NCI-H526 (cell line): ENCODE measurements around the gene STK11.
"Not testable (repeated sequence)": the region's sequence is repeated elsewhere in the genome, so short reads cannot be mapped to it uniquely, and the experiment has no call there.

ENCODE experiments used
- DNase-seq, 2 experiments: peaks; one replicate each; lab custom pipeline; 2025; lab: John Stamatoyannopoulos, UW

The STK11 gene

GRCh38 chr19:1237027-1237659, 31.6 kb downstream of the STK11 start:
- peak in 1 of 2 experiments; percentile 29 for DNase-seq

DNA sequence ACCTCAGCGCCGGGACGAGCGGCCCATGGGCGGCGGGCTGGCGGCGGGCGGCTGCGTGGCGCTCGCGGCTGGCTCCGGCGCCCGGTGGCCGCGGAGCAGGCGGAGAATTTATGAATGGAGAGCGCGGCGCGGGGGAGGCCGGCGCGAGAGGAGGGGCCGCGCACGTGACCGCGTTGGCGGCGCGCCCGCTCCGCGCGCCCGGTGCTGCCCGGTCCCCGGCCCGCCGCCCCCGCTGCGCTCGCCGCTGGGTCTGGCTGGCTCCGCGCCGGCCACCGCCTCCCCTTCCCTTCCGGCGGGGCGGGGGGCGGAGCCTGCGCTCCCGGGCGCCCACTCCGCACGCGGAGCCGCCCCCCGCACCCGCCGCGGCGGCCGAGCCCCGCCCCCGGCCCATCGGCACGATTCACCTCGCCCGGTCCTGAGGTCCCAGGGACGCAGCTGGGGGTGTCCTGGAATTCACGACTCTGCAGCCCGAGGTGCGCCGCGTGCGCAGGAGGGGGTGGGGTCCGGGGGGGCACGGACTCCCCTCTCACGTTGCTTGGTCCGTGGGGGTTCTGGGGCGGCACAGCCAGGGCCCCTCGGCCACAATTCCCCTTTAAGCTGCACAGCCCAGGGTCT, 32.3 kb downstream of the STK11 start, which contains the start of gene CBARP:
Gene CBARP (minus strand): TSS at position 252 of the 615 bp plus-strand sequence. CDS start 1,905 bp downstream, outside the sequence.
- DNase-seq: peak in 1 of 2 experiments; percentile 56

GRCh38 chr19:1238369-1239303, 33.1 kb downstream of the STK11 start:
- no peak for DNase-seq

GRCh38 chr19:1239420-1239795, 33.8 kb downstream of the STK11 start:
- DNase-seq: no peak

DNA sequence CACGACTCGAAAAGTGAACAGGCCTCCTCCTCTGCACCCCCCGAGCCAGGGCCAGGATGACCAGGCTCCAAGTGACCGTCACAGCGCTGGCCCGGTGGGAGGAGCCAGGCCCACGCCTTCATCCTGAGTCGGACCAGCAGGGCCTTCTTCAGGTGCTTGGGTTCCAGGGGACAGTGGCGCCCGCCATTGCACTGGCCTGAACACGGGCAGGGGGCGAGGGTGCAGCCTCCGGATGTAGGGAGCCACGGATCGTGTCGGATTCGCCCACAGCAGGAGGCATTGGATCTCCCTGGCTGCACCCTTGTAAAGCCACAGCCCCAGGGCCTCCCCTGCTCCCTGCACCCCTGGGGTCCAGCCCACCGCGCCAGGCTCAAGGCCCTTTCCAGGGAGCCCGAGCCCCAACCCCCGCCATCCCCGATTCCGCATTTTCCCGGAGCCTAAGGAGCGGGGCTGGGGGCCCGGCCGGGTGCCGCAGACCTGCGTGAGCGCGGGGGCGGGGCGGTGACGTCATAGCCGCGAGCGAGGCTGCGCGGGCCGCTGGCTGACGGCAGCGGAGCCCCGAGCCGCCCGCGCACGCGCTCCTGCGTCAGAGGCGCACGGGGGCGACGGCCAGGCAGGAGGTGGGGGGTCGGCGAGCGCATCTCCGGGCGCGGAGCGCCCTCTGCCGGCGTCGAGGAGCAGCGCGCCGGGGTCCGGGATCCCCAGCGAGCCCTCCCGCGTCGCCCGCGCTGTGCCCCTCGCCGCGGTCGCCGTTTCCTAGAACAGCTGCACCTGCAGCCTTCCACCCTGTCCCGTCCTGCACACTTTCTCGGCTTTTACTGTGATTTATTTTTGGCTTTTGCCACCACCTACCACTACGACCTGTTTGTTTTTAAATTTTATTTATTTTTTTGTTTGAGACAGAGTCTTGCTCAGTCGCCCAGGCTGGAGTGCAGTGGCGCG, 34.5 kb downstream of the STK11 start:
- DNase-seq: peak in 1 of 2 experiments; percentile 90

DNA sequence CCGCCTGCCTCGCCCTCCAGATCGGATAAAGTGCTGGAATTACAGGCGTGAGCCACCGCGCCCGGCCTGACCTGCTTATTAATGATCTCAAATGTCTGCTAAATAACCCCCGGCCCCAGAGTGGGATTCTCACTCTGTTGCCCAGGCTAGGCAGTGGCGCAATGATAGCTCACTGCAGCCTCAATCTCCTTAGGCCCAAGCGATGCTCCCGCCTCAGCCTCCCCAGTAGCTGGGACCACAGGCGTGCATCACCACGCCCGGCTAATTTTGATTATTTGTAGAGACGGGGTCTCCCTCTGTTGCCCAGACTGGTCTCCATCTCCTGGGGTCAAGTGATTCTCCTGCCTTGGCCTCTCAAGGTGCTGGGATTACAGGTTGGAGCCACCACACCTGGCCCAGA, 35.3 kb downstream of the STK11 start:
- DNase-seq: no peak

GRCh38 chr19:1241417-1242095, 36.0 kb downstream of the STK11 start, which contains the start of gene ATP5F1D:
ATP5F1D (plus strand) TSS chr19:1241751; CDS start chr19:1241851, 100 bp downstream.
- DNase-seq: peak; percentile 63 to 93

DNA sequence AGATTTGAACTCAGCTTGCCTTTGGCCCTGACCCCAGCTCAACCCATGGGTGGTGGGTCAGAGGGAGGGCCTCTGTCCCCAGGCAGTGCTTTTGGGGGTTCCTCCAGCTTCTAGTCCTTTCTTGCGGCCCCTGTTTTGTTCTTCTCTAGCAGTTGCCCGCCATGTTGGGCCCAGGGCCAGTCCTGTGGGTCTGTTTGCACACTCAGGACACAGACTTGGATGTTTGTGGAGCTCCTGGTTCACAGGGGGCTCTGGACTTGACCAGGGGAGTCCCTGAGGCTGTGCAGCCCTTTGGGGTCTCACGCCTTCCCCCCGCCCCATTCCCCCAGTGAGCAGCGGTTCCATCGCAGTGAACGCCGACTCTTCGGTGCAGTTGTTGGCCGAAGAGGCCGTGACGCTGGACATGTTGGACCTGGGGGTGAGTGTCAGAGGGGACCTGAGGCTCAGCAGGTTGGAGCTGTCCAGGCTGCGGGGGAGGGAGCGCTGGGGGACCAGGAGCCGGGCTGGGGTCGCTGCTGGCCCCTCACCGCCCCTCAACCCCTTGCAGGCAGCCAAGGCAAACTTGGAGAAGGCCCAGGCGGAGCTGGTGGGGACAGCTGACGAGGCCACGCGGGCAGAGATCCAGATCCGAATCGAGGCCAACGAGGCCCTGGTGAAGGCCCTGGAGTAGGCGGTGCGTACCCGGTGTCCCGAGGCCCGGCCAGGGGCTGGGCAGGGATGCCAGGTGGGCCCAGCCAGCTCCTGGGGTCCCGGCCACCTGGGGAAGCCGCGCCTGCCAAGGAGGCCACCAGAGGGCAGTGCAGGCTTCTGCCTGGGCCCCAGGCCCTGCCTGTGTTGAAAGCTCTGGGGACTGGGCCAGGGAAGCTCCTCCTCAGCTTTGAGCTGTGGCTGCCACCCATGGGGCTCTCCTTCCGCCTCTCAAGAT, 38.5 kb downstream of the STK11 start:
- DNase-seq: peak in 1 of 2 experiments; percentile 85

DNA sequence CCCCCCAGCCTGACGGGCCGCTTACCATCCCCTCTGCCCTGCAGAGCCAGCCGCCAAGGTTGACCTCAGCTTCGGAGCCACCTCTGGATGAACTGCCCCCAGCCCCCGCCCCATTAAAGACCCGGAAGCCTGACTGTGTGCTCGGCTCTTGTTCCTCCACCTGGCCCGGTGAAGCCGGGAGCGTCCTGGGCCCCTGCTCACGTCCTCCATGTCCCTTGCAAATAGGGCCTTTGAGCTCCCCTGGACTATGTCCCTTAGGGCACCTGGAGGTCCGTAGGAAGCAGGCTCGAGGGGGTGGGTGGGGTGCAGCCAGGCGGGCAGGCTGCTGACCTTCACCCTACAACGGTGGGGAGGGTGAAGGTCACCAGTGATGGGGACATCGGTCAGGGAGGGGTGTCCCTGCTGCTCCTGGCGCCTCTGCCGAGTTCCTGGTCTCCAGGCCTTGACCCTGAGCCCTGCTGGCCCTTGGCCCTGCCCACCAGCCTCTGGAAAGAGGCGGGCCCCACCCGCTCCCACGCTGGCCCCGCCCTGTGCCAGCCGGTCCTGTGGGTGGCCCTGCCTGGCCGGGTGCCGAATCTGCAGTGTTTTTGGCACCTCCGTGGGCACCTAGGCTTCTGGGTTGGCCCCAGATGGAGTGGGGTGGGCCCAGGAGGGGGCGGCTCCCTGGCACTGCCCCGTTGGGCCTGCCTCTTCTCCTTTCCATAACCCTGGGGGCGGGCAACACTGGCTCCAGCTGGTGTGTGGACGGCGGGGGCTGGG, 39.3 kb downstream of the STK11 start:
- no peak for DNase-seq

DNA sequence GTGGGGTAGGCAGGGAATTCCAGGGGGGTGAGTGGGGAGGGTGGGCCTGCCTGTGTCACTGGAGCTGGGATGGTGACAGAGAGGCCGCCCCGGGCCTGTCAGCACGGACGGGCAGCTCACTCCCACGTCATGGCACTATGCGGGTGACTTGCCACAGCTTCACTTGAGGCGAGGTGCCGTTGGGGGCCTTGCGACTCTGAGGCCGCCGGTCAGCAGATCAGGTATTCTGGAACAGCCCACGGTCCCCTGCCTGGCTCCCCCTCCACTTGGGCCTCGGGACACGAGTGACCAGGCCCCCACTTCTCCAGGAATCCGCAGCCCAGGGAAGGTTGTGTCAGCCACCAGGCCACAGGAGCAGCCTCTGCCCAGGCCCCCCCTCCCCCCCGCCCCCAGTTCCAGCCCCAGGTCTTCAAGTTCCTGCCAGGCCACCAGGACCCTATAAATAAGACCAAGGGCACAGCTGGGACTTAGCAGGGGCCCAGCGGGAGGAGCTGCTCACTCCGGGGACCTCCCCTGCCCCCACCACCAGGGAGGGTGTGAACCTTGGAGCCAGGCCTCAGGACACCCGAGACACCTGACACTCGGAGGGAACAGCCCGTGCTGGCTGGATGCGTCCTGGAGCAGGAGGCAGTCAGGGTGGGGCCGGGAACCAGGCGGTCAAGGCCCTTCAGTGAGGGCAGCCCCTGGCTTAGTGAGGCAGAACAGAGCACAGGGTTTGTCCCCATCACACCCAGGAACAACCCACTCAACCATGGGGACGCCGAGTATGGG, 40.1 kb downstream of the STK11 start:
- no peak for DNase-seq

DNA sequence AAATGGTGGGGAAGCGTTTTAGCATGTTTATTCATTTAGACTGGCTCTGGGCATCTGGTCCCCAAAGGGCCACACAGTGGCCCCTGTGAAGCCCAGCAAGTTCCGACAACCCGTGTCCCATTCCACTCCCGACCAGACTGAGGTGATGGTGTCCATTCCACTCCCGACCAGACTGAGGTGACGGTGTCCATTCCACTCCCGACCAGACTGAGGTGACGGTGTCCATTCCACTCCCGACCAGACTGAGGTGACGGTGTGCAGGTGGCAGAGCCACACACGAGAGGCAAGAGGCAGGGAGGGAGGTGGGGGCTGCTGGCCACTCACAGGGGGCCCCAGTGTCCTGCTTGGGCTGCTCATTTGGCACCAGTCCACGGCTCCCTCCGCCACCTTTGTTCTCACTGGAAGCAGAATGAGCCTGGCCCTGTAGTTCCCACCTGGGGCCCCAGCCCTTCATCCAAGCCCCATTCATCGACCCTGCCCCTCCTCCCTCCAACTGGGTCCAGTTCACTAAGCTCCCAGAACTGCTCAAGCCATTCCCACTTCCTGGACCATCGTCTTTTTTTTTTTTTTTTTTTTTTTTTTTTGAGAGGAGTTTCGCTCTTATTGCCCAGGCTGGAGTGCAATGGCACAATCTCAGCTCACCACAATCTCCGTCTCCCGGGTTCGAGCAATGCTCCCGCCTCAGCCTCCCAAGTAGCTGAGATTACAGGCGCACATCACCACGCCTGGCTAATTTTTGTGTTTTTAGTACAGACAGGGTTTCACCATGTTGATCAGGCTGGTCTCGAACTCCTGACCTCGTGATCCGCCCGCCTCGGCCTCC, 40.9 kb downstream of the STK11 start:
- DNase-seq: not testable (repeated sequence)

DNA sequence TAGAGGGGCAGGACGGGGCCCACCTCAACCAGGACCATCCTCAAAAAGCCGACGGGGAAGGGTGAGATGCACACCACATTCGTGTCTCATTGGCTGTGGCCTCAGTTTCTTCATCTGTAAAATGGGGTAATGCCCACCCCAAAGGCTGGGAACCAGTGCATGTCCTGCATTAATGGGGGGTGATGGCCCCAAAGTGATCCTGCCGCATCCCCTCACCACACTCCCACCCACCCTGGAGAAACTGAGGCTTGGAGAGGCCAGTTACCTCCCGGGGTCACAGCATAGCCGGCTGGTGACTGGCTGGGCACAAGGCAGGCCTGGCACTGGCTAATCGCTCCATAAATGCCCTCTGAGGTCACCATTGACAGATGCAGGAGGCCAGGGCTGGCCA, 42.2 kb downstream of the STK11 start:
- DNase-seq: no peak

GRCh38 chr19:1248139-1248785, 42.7 kb downstream of the STK11 start, which contains the start of gene MIDN:
MIDN (plus strand) TSS chr19:1248583; CDS start chr19:1250297, 1,714 bp downstream.
- DNase-seq: peak in 1 of 2 experiments; percentile 72

GRCh38 chr19:1248786-1249297, 43.3 kb downstream of the STK11 start:
- peak in 1 of 2 experiments; percentile 78 for DNase-seq

- peak; percentile 76 to 94 for DNase-seq
Observed at GRCh38 chr19:1249298-1249989, 43.9 kb downstream of the STK11 start.

DNA sequence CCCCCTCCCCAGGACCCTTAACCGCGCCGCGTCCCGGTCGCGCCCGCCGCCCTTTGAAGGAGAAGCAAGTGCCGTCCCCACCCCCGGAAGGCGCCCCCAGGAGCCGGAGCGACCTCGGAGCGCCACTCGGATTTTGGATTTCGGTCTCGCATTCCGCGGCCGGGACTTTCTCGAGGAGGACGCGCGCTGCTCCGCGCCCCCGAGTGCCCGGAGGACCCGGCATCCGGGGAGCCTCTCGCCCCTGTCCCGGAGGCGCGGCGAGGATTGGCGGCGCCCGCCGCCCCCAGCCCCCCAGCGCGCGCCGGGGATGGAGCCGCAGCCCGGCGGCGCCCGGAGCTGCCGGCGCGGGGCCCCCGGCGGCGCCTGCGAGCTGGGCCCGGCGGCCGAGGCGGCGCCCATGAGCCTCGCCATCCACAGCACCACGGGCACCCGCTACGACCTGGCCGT, 44.4 kb downstream of the STK11 start:
- DNase-seq: no peak
